ENCODE data around the gene LGALS9.

The LGALS9 gene

GRCh38 chr17:27618417-27618816 lies 12.6 kb upstream of the LGALS9 start:
- TF ChIP-seq NFIC (IDR thresholded peaks at IDR 0.05), result no peak
- no peak for TF ChIP-seq TCF12 (IDR thresholded peaks at IDR 0.05; ENCODE audit: low read depth)
- TF ChIP-seq EP300 (IDR thresholded peaks at IDR 0.05; ENCODE audit: borderline replicate concordance), result no peak
- no peak for TF ChIP-seq FOXM1 (IDR thresholded peaks at IDR 0.05; ENCODE audit: borderline replicate concordance, low read depth)
- no peak for TF ChIP-seq CEBPB (IDR thresholded peaks at IDR 0.05)
- TF ChIP-seq, protein P1, sequence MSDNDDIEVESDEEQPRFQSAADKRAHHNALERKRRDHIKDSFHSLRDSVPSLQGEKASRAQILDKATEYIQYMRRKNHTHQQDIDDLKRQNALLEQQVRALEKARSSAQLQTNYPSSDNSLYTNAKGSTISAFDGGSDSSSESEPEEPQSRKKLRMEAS (IDR thresholded peaks at IDR 0.05), result no peak
- no peak for TF ChIP-seq YY1 (IDR thresholded peaks at IDR 0.05; ENCODE audit: low read depth)
- no peak for TF ChIP-seq RAD21 (IDR thresholded peaks at IDR 0.05; ENCODE audit: low read depth)
- no peak for TF ChIP-seq ZBTB7A (IDR thresholded peaks at IDR 0.05; ENCODE audit: low read depth)
- no peak for TF ChIP-seq TAF1 (IDR thresholded peaks at IDR 0.05; ENCODE audit: low read depth)
- TF ChIP-seq CREB1 (IDR thresholded peaks at IDR 0.05; ENCODE audit: low read depth), result no peak
- TF ChIP-seq EGR1 (IDR thresholded peaks at IDR 0.05), result no peak
- TF ChIP-seq REST (IDR thresholded peaks at IDR 0.05; ENCODE audit: low read depth), result no peak
- TF ChIP-seq TEAD4 (IDR thresholded peaks at IDR 0.05), result no peak

DNA sequence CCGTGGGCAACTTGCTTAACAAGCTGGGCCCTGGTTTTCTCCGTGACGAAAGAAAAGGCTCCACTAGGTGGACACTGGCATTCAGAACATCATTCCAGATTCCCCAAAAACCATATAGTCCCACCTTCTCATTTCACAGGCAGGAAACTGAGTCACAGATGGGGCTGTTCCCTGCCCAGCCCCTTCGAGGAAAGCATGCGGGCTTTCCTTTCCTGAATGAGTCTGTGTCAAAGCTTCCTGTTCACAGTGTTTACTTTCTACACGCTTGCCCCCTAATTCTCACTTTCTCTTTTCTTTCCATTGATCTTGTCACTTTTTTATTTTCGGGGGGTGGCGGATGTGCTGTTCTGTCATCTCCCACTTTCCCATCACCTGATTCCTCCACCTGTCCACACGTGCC lies 10.3 kb upstream of the LGALS9 start:
- TF ChIP-seq USF1 (IDR thresholded peaks at IDR 0.05) (no peak), ZBTB7A (IDR thresholded peaks at IDR 0.05; ENCODE audit: low read depth) (no peak), EP300 (IDR thresholded peaks at IDR 0.05; ENCODE audit: borderline replicate concordance) (no peak), CEBPB (IDR thresholded peaks at IDR 0.05) (no peak), NFIC (IDR thresholded peaks at IDR 0.05) (no peak), REST (IDR thresholded peaks at IDR 0.05; ENCODE audit: low read depth) (no peak), TEAD4 (IDR thresholded peaks at IDR 0.05) (no peak), EGR1 (IDR thresholded peaks at IDR 0.05) (no peak), CREB1 (IDR thresholded peaks at IDR 0.05; ENCODE audit: low read depth) (no peak), TAF1 (IDR thresholded peaks at IDR 0.05; ENCODE audit: low read depth) (no peak), FOXM1 (IDR thresholded peaks at IDR 0.05; ENCODE audit: borderline replicate concordance, low read depth) (no peak), RAD21 (IDR thresholded peaks at IDR 0.05; ENCODE audit: low read depth) (no peak), TCF12 (IDR thresholded peaks at IDR 0.05; ENCODE audit: low read depth) (no peak), YY1 (IDR thresholded peaks at IDR 0.05; ENCODE audit: low read depth) (no peak)
- TF ChIP-seq, protein P1 (IDR thresholded peaks at IDR 0.05), result no peak

DNA sequence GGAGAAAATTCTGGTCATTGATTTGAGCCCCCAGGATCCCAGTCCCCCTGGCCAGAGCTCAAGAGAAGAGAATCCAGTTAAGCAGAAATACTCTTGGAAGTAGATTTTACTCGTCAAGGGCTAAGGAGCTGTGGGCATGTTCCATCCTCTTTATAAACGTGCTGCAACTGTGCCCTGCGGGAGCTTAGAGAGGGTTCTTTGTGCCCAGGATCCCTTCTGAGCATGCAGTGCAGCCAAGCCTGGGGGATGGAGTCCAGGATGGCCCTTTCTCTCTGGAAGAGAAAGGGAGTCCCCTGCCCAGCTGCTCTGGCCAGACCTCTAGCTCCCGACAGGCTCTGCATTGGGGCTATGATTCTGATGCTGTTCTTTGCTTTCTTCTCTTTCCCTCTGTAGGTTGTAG lies 9.5 kb upstream of the LGALS9 start:
- TF ChIP-seq EP300 (IDR thresholded peaks at IDR 0.05; ENCODE audit: borderline replicate concordance), result no peak
- TF ChIP-seq CREB1 (IDR thresholded peaks at IDR 0.05; ENCODE audit: low read depth), result no peak
- TF ChIP-seq TAF1 (IDR thresholded peaks at IDR 0.05; ENCODE audit: low read depth), result no peak
- TF ChIP-seq TCF12 (IDR thresholded peaks at IDR 0.05; ENCODE audit: low read depth), result no peak
- TF ChIP-seq FOXM1 (IDR thresholded peaks at IDR 0.05; ENCODE audit: borderline replicate concordance, low read depth), result no peak
- no peak for TF ChIP-seq EGR1 (IDR thresholded peaks at IDR 0.05)
- TF ChIP-seq REST (IDR thresholded peaks at IDR 0.05; ENCODE audit: low read depth), result no peak

- TF ChIP-seq, protein P1 (IDR thresholded peaks at IDR 0.05), result no peak
- no peak for TF ChIP-seq USF1 (IDR thresholded peaks at IDR 0.05)
- TF ChIP-seq ZBTB7A (IDR thresholded peaks at IDR 0.05; ENCODE audit: low read depth), result no peak
- no peak for TF ChIP-seq EP300 (IDR thresholded peaks at IDR 0.05; ENCODE audit: borderline replicate concordance)
- TF ChIP-seq REST (IDR thresholded peaks at IDR 0.05; ENCODE audit: low read depth), result no peak
- no peak for TF ChIP-seq TAF1 (IDR thresholded peaks at IDR 0.05; ENCODE audit: low read depth)
- TF ChIP-seq TEAD4 (IDR thresholded peaks at IDR 0.05), result no peak
- no peak for TF ChIP-seq EGR1 (IDR thresholded peaks at IDR 0.05)
- no peak for TF ChIP-seq CEBPB (IDR thresholded peaks at IDR 0.05)
- no peak for TF ChIP-seq CREB1 (IDR thresholded peaks at IDR 0.05; ENCODE audit: low read depth)
- TF ChIP-seq TCF12 (IDR thresholded peaks at IDR 0.05; ENCODE audit: low read depth), result no peak
- TF ChIP-seq FOXM1 (IDR thresholded peaks at IDR 0.05; ENCODE audit: borderline replicate concordance, low read depth), result no peak
- no peak for TF ChIP-seq YY1 (IDR thresholded peaks at IDR 0.05; ENCODE audit: low read depth)
- no peak for TF ChIP-seq RAD21 (IDR thresholded peaks at IDR 0.05; ENCODE audit: low read depth)
- TF ChIP-seq NFIC (IDR thresholded peaks at IDR 0.05), result no peak
Observed at GRCh38 chr17:27621942-27622559, 8.9 kb upstream of the LGALS9 start.

All from Ishikawa (cell line).